ENCODE results near the gene EEFSEC.

EEFSEC gene

DNA sequence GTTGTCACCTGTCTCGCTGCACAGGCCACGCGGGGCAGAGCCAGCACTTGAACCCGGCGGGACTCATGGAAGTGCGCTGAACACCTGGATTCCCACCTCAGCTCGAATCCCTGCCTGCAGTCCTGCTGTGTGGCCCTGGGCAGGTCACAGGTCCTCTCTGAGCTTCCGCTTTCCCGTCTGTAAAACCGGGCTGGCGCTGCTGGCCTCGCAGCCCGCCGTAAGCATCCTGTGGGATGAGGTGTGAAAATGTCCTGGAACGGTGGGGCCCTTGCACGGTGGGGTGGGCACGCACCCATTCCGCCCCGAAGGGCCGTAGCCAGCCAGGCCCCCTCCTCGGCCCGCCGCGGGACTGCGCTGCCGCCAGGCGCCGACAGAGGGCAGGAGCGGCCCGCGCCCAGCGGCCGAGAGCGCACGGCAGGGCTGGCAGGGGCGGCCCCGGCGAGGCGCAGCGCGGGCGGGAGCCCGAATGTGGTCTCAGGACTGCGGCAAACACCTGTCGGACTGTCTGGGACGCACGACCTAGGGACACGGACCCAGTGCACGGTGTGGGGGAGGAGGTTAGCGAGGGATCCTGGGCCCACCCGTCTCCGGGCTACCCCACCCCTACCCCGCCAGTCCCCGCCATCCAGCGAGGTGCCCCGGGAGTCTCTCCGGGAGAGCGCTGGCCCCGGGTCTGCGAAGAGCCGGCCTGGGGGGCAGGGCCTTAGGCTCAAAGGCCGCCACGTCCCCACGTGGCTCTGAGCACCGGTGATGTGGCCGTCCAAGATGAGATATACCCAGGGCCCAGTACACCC lies 273.0 kb downstream of the EEFSEC start:
- H3K4me1 ChIP-seq, result peaks cover 0 to 12% (median 6%) of the 10 kb centered on the region in 4 donors
- no peaks in the 10 kb centered on the region for H3K36me3 ChIP-seq
- peaks cover 0 to 55% of the 10 kb centered on the region in 2 donors for H3K27me3 ChIP-seq
- no peaks in the 10 kb centered on the region for H3K9me3 ChIP-seq
- TF ChIP-seq, protein P1, sequence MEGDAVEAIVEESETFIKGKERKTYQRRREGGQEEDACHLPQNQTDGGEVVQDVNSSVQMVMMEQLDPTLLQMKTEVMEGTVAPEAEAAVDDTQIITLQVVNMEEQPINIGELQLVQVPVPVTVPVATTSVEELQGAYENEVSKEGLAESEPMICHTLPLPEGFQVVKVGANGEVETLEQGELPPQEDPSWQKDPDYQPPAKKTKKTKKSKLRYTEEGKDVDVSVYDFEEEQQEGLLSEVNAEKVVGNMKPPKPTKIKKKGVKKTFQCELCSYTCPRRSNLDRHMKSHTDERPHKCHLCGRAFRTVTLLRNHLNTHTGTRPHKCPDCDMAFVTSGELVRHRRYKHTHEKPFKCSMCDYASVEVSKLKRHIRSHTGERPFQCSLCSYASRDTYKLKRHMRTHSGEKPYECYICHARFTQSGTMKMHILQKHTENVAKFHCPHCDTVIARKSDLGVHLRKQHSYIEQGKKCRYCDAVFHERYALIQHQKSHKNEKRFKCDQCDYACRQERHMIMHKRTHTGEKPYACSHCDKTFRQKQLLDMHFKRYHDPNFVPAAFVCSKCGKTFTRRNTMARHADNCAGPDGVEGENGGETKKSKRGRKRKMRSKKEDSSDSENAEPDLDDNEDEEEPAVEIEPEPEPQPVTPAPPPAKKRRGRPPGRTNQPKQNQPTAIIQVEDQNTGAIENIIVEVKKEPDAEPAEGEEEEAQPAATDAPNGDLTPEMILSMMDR (IDR thresholded peaks at IDR 0.05), result peak; percentile 77 to 95
- H3K27ac ChIP-seq, result no peak overlapping the region
- peak overlapping the region in 1 of 2 donors; percentile 32 for H3K4me3 ChIP-seq
- no peak for DNase-seq
- intact Hi-C loops (cut with DNase I; ENCODE audit: low total_unique reads), result loop anchor here (2.0 to 5.0 kb wide), 2 partner anchors 70 to 181 kb away; no protein-coding TSS in a partner anchor

DNA sequence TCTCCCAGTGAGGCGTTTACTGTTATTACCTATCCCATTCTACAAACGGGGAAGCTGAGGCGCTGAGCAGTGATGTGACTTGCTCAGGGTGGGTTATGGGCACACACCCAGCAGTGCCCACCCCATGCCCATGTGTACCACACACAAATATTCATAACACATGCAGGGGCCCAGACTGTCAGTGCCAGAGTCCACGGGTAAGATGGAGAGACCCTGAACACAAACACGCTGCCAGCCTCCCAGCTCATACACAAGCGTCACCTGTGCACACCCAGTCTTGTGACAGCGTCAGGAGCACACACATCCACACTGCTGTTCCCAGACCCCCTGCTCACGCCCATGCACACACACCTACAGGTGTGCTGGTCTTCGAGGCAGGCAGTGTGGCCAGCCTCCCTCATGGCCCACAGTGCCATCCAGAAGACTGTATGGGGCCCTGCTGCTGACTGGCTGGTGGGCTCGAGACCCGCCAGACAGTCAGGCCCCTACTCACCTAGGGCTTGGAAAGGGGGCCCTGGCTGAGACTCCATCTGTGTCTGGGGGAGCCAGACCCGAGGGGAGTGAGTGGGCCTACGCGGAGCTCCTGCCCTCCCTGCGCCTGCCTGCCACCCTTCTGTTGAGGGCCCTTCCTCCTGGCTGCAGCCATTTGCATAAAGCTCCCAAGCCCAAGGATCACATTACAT lies 274.0 kb downstream of the EEFSEC start:
- no peak overlapping the region for H3K4me3 ChIP-seq
- H3K9me3 ChIP-seq, result no peaks in the 10 kb centered on the region
- H3K27me3 ChIP-seq, result peaks cover 0 to 65% of the 10 kb centered on the region in 2 donors
- DNase-seq, result no peak
- intact Hi-C loops (cut with DNase I; ENCODE audit: low total_unique reads), result loop anchor here (2.0 to 5.0 kb wide), 2 partner anchors 69 to 180 kb away; no protein-coding TSS in a partner anchor
- no peak overlapping the region for H3K27ac ChIP-seq
- peaks cover 0 to 16% (median 9%) of the 10 kb centered on the region in 4 donors for H3K4me1 ChIP-seq
- TF ChIP-seq, protein P1 (IDR thresholded peaks at IDR 0.05), result no peak
- no peaks in the 10 kb centered on the region for H3K36me3 ChIP-seq

DNA sequence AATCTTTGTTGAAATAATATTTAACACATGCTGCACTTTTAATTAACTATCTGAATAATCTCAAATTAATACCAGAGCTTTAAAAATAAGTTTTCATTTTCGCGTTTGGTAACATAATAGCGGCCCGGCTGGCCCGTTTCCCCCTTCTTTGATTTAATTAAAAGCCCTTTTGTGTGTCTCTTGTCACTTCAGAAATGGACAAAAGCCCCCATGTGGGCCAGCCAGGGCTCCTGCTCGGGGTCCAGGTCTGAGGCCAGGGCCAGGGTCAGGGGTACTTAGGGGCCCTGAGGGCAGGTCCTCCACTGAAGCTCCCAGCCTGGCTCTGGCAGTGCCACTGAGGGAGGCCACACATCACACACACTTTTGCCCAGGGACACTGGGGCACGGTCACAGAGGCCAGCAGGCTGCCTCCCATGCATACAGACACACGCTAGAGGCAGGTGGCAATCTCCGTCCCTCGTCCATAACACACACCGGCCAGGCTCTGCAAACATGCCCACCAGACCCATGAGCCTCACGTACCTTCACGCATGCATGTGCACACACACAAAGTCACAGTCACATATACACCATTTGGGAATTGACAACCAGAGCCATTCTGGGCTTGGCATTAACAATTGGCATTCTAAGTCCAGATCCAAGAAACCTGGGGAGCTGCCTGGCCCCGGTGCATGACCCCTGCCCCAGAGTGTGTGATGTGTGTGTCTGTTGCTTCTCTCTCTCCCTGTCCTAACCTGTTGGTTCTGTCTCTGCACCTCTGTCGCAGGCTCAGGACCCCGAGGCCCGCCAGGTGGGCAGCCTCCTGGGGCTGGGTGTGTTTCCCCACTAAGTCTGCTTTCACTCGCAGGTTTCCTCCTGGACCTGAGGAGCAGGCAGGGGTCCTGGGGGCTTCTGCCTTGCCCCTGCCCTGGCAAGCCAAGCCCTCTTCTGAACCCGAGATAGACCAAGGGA lies 274.9 kb downstream of the EEFSEC start:
- Histone ChIP-seq H3K27me3 (peaks cover 0 to 73% of the 10 kb centered on the region in 2 donors), H3K9me3 (no peaks in the 10 kb centered on the region), H3K36me3 (no peaks in the 10 kb centered on the region), H3K4me1 (peaks cover 0 to 24% (median 17%) of the 10 kb centered on the region in 4 donors), H3K27ac (no peak overlapping the region), H3K4me3 (no peak overlapping the region)
- TF ChIP-seq, protein P1 (IDR thresholded peaks at IDR 0.05), result no peak
- DNase-seq, result no peak
- intact Hi-C loops (cut with DNase I; ENCODE audit: low total_unique reads), result loop anchor here (2.0 to 5.0 kb wide), 2 partner anchors 69 to 179 kb away; no protein-coding TSS in a partner anchor

DNA sequence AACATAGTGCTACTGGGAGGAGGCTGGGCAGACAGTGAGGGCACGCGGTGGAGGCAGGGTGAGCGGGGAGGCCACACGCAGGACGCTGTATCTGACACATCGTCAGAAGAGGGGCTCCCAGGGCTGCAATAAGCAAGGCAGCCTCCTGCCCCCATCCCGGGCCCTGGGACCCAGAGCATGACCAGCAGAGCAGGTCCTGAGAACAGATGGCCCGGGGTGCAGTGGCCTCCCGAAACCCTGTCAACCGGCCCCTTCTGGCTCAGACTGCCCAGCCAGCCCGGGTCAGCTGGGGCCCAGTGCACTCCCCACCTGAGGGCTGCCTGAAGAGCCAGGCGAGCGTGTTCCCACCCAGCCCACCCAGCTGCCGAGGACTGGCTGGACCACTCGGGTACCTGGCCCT lies 276.0 kb downstream of the EEFSEC start:
- TF ChIP-seq, protein P1 (IDR thresholded peaks at IDR 0.05), result no peak
- DNase-seq, result no peak
- H3K27me3 ChIP-seq, result peaks cover 0 to 84% of the 10 kb centered on the region in 2 donors
- H3K27ac ChIP-seq, result no peak overlapping the region
- H3K4me3 ChIP-seq, result no peak overlapping the region
- no peaks in the 10 kb centered on the region for H3K9me3 ChIP-seq
- peaks cover 0 to 27% (median 18%) of the 10 kb centered on the region in 4 donors for H3K4me1 ChIP-seq
- intact Hi-C loops (cut with DNase I; ENCODE audit: low total_unique reads), result loop anchor here (5.0 kb wide), 1 partner anchor 178 kb away; no protein-coding TSS in a partner anchor
- H3K36me3 ChIP-seq, result no peaks in the 10 kb centered on the region

DNA sequence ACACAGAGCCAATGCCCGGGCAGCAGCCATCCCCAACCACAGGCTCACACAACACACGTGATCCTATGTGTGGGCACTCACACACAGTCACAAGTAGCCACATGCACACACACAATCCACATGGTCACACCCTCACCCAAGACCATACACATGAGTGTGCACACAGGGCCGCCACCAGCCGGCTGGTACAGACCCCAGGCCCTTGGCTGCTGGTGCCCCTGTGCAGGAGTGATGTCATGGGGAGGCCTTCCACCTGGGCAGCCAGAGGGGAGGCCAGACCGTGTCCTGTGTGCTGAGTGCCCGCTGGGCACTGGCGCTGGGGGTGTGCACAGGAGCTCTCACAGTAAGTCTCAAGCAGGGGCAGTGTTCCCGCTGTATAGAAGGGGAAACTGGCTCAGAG lies 276.5 kb downstream of the EEFSEC start:
- no peaks in the 10 kb centered on the region for H3K36me3 ChIP-seq
- intact Hi-C loops (cut with DNase I; ENCODE audit: low total_unique reads), result loop anchor here (5.0 kb wide), 1 partner anchor 178 kb away; no protein-coding TSS in a partner anchor
- H3K9me3 ChIP-seq, result no peaks in the 10 kb centered on the region
- H3K27me3 ChIP-seq, result peaks cover 0 to 89% of the 10 kb centered on the region in 2 donors
- no peak overlapping the region for H3K4me3 ChIP-seq
- no peak overlapping the region for H3K27ac ChIP-seq
- H3K4me1 ChIP-seq, result peaks cover 0 to 27% (median 18%) of the 10 kb centered on the region in 4 donors
- TF ChIP-seq, protein P1 (IDR thresholded peaks at IDR 0.05), result no peak
- no peak for DNase-seq

All from tibial artery (tissue), 4 donors.